Measurements from ENCODE around the gene KIF5B.

GRCh38 chr10:32002531-32002930 lies 53.7 kb downstream of the KIF5B start:
- TF ChIP-seq, protein P1, sequence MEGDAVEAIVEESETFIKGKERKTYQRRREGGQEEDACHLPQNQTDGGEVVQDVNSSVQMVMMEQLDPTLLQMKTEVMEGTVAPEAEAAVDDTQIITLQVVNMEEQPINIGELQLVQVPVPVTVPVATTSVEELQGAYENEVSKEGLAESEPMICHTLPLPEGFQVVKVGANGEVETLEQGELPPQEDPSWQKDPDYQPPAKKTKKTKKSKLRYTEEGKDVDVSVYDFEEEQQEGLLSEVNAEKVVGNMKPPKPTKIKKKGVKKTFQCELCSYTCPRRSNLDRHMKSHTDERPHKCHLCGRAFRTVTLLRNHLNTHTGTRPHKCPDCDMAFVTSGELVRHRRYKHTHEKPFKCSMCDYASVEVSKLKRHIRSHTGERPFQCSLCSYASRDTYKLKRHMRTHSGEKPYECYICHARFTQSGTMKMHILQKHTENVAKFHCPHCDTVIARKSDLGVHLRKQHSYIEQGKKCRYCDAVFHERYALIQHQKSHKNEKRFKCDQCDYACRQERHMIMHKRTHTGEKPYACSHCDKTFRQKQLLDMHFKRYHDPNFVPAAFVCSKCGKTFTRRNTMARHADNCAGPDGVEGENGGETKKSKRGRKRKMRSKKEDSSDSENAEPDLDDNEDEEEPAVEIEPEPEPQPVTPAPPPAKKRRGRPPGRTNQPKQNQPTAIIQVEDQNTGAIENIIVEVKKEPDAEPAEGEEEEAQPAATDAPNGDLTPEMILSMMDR (IDR thresholded peaks at IDR 0.05; ENCODE audit: insufficient read depth, low read length) = no peak
- TF ChIP-seq POLR2AphosphoS5 (IDR thresholded peaks at IDR 0.05; ENCODE audit: low read depth) = no peak
- TF ChIP-seq REST (IDR thresholded peaks at IDR 0.05; ENCODE audit: insufficient replicate concordance, low read depth) = no peak
- TF ChIP-seq SPI1 (IDR thresholded peaks at IDR 0.05; ENCODE audit: borderline replicate concordance, low read depth) = no peak
- TF ChIP-seq GABPA (IDR thresholded peaks at IDR 0.05; ENCODE audit: low read depth) = no peak

Data from HL-60 (cell line).